DMS53 treated with DMSO at 0.1 percent for 48 hours (cell line): Measurements from ENCODE around the gene BCKDHB.
A peak's percentile ranks its signal among the peaks of the same experiment; 100 is the strongest.
"Not testable (repeated sequence)": the region's sequence is repeated elsewhere in the genome, so short reads cannot be mapped to it uniquely, and the experiment has no call there.

Source experiments
- DNase-seq: peaks from one replicate; lab custom pipeline; 2025; ENCODE audit not compliant: unreplicated experiment; lab: John Stamatoyannopoulos, UW

Gene BCKDHB

DNA sequence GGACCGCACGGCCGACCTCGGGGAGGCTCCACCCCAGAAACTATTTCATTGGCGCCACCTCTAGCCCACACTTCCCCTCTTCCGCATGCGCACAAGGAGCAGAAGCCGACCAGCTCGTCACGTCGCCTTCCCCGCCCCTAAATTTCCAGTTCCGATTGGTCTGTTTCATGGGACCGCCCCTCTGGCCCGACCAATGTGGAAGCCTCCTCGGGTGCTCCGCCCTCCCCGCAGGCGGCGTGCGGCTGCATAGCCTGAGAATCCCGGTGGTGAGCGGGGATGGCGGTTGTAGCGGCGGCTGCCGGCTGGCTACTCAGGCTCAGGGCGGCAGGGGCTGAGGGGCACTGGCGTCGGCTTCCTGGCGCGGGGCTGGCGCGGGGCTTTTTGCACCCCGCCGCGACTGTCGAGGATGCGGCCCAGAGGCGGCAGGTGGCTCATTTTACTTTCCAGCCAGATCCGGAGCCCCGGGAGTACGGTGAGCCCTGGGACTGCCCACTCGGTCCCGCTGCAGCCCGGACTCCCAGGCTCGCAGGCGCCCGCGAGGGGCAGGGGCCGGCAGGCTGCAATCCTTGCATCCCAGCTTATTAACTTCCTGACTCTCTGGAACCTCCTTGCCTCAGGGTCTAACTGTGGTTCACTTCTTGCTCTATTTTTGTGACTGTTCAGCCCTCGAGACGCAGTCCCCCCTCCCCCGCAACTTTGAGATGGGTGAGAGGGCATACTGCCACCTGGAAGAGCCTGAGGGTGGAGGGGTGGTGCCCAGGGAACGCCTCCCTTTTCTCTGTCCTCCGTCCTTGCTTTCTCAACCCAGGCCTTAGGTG lies at the start of gene BCKDHB:
Gene BCKDHB (plus strand): TSS at position 254 of the 818 bp plus-strand sequence. CDS start 23 bp downstream, at position 277.
- peak; percentile 86 for DNase-seq

- no peak for DNase-seq
Observed at GRCh38 chr6:80060774-80061173, 45.7 kb upstream of the BCKDHB start.

DNA sequence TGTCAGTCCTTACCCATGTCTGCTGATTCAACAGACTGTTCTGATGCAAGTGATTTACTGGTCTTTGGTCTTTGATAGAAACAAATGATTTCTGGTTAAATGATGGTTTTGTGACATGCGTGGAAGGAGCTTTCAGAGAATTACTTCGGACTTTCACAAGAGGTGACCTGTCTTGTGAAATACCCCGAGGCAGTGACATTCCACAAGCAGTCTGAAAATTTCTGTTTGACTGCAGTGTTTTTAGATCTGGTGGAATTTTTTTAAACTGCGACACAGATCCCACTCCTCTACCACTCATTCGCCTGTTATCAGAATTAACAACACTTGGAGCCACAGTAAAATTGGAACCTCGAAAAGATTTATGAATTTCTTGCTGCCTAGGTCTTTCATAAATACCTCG lies 38.3 kb upstream of the BCKDHB start:
- not testable (repeated sequence) for DNase-seq

- DNase-seq: not testable (repeated sequence)
Observed at GRCh38 chr6:80070431-80070830, 36.0 kb upstream of the BCKDHB start.

DNA sequence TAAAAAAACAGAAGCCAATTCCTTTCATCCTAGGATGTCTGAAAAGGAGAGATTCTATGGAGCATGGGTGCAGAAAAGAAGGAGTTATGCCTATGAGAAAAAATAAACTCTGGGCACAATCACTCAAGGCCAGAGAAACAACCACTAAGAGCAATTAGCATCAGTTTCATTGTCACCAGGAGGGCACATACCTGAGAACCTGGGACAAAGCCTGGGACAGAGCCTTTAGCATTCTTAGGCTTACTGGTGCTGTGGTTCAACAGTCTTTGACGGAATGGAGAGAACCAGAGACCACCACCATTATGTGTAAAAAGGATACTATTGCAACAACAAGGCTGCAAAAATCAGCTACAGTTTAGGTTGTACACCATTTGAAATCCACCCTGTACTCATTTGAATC lies 29.4 kb upstream of the BCKDHB start:
- DNase-seq: no peak

DNA sequence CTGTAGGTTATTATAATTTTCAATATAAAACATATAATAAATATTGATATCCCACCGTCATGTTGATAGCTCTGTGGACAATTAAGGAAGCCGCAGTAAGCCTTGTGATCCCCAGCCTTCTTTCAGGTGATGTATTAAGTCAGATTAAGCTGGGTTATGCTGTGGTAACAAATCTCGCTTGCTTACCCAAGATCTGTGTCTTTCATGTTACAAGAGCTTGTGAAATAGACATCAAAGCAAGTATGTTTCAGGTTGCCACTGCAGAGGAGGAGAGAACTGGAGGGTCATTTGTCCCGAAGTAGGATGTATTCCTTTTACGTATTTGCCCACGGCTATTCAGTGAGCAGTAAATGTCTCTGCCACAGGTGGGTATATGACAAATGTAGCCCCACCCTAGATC lies 17.8 kb upstream of the BCKDHB start:
- DNase-seq: no peak

DNA sequence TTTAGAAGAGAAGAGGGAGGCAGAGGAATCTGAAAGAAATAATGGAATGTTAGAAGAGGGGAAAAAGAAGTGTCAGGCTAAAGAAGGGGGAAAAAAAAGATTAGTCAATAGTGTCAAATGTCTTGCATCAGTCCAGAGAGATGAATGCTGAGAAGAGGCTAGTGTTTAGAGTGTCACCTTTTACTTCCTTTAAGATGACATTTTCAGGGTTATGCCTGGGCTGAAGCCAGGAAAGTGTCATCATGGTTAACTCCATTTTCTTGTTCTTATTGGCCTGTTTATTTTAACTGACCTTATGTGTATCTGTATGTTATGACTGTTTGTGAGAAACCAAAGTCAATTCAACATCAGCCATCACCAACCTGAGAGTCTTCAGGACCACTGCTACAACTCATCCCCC lies 15.0 kb upstream of the BCKDHB start:
- no peak for DNase-seq

DNA sequence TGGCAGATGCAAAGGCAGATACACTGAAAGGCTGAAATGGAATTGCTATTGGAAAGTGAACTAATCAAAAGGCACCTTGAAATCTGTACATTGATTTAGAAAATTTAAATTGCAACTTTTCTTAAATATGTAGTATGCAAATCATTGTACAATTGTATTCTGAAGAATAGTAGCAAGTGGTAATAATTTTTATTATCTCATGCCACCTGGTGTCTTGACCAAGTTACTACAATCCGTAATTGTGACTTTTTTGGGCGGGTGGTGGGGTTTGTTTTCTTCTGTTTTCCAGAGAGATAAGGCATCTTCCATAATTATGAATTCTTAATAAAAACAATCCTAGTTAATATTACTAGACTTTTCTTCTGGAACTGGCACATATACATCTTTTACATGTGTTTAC lies 12.5 kb upstream of the BCKDHB start:
- DNase-seq: peak; percentile 5

DNA sequence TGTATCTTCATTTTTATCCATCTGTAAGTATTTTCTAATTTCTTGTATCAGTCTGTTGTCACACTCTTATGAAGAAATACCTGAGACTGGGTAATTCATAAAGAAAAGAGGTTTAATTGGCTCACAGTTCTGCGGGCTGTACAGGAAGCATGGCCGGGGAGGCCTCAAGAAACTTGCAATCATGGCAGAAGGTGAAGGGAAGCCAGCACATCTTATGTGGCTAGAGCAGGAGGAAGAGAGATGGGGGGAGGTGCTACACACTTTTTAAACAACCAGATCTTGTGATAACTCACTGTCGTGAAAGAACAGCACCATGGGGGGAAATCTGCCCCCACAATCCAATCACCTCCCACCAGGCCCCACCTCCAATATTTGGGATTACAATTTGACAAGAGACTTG lies 10.9 kb upstream of the BCKDHB start:
- DNase-seq: no peak

DNA sequence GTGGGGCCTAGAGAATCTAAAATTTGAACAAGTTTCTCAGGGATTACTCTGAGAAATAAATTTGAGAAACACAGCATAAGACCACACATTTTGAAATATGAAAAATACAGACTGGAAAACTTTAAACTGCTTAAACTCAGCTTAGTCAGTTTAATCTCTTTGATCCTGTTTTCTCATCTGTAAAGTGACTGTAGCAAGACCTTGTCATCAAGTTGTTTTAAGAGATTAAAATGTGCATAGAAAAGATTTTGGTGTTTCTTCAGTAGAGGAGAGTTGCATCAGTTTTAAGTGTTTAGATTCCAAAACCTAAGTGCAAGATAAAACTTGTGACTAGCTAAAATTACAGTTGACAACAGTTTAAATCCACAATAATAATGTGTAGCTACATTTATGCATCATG lies 8.1 kb upstream of the BCKDHB start:
- DNase-seq: no peak

DNA sequence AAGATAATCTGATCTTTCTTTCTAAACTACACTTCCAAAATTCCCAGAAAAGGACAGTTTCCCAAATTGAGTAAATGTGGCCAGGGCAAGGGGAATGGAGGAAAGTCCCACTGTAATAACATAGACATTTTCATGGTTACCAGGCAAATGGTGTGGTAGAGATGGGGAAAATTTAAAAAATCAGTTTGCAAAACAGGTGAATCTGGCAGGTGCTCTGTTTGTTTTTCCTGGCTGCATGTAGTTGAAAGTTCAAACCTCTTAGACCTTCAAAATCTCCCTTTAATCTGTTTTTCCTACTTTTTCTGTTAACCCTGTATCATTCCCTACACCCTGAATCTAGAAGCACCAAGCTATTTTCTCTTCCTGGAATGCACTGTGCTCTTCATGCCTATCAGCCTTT lies 2.0 kb upstream of the BCKDHB start:
- DNase-seq: no peak

GRCh38 chr6:80105972-80106417 lies 476 bp upstream of the BCKDHB start:
- DNase-seq: peak; percentile 32

DNA sequence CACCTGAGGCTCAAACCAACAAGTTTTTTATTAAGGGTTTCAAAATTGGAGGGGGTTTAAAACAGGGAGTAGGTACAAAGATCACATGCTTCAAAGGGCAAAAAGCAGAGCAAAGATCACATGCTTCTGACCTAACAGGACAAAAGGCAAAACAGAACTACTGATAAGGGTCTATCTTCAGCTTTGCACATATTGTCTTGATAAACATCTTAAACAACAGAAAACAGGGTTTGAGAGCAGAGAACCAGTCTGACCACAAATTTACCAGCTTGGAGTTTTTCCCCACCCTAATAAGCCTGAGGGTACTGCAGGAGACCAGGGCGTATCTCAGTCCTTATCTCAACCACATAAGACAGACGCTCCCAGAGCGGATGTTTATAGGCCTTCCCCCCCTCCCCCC lies 16.1 kb downstream of the BCKDHB start:
- DNase-seq: not testable (repeated sequence)

DNA sequence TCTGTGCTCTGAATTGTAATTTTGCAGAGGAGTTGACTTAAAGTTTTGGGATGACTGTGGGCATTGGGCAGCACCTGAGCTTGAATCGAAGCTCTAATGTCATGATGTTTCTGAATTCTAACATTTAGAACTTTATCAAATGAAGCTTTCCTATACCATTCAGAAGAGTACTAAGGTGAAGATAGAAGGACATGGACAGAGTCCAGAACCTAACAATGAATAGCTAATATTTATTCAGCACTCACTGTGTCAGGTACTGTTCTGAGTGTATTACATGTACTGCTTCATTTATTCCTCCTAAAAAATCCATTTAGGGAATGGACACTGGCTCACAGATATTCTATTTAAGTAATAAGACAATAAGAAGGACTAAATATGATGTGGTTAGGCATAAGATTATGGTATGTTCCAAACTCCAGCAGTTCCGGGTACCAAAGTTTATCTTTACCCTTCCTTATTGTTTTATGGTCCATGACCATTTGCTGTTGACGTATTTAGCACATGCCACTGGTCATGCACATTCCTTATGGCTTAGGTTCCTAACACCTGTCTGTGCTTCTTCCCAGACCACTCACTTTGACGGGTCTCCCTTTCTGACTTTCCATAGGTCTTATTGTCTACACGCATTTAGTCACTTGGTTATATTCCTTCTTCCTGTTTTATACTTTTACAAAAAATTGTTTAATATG lies 20.3 kb downstream of the BCKDHB start:
- DNase-seq: peak; percentile 21

DNA sequence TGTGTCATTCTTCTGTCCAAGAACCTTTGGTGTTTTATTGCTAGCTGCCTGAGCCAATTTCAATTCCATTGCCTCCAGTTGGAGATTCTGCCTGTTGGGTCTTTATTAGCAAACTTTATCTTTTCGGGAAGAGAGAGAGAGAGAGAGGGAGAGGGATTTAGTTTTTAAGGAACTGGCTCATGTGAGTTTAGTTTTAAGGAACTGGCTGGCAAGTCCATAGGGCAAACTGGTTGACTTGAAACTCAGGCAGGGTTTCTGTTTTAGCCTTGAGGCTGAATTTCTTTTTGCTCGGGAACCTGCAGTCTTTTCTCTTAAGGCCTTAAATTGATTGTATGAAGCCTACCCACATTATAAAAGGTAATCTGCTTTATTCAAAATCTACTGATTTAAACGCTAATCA lies 23.0 kb downstream of the BCKDHB start:
- no peak for DNase-seq

DNA sequence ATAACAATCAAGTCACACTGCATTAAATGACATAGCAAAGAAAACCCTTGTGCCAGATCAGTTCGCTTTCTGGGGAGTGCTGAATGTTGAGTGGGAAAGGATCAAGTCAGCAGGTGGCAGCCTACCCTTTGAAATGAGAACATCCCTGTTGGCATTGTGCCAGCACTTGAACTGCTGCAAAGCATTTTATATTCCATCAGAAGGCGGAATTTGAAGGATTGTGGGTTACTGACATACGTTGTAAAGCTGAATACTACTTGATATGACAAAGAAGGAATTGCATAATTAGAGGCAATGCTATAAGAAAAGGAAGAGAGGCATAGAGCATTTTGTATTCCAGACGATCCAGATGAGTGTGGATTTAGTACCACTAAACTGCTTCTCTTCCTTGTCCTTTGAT lies 26.5 kb downstream of the BCKDHB start:
- DNase-seq: peak; percentile 47

- DNase-seq: no peak
Observed at GRCh38 chr6:80134065-80134464, 27.6 kb downstream of the BCKDHB start.

DNA sequence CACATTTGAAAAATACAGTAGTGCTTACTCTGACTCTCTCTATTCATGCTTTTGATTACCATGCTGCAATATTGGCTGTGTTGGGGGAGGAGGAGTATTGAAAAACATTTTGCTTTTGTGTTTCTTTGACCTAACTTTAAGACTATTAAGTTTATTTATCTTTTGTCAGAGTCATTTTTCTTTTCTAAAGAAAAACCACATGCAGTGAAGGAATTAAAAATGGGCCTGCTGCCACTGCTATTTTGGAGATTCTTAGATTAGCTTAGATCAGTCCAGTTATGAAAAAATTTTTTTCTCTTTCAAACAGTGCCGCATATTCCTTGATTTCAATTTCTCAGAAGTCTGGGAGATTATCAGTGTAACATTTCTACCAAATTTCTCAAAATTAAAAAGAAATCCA lies 36.1 kb downstream of the BCKDHB start:
- no peak for DNase-seq

- DNase-seq: no peak
Observed at GRCh38 chr6:80143419-80143937, 37.0 kb downstream of the BCKDHB start.

GRCh38 chr6:80144753-80145315 lies 38.4 kb downstream of the BCKDHB start:
- DNase-seq: no peak

DNA sequence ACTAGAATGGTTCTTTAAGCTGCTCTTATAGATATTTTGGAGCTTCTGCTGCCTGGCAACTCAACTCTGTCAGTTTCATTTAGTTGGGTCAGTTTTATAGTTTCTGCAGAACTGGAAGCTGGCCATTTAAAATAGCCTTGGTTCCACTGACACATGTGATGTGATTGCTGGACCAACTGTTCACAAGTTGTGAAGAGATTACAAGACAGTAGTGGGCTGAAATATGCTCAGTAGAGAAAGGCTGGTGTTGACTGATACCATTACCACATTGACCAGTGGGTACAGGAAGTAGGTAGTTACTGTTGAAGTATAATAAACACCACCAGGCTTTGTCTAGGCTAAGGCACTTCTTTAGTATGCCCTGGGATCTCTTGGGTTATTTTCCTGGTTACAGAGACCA lies 39.0 kb downstream of the BCKDHB start:
- DNase-seq: no peak

DNA sequence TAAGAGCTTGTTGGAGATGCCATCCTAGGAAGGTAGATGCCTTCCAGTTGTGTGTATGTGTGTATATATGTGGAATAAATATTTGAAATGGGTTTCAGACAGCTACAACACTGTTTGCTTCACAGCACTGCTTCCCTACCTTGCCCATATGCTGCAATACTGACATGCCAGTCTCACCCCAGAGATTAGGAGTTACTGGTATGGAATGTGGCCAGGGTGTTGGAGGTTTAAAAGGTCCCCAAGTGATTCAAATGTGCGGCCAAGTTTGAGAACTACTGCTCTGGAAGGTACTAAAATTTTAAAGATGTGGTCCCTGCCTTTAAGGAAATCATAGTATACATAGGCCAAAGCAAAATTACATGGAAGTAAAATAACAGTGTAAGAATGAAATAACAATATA lies 39.5 kb downstream of the BCKDHB start:
- DNase-seq: no peak
